ENCODE data around the gene KNL1.

DNA sequence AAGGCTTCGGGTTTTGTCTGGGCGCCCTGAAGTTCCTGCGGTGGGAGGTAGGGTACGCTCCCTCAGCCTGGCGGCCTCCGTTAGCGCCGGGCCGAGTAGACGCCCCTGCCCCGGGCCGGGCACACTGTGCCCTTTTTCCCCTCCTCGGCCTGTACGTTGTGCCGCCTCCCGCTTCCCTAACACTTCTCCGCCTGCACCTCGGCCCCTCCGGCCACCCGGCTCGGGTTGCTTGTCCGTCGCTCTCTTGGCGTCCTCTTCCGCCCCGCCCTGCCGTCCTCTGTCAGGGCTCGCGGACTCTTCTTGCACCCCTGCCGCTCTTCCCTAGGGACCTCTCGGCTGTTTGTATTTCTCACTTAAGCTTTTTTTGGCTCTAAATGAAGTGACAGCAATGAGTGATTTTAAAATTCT lies 384 bp downstream of the KNL1 start:
- TF ChIP-seq POLR2AphosphoS5 (IDR thresholded peaks at IDR 0.05; ENCODE audit: borderline replicate concordance, low read depth, low read length) (no peak), EZH2 (IDR thresholded peaks at IDR 0.05) (no peak), FOXP2 (optimal IDR thresholded peaks at IDR 0.05; ENCODE audit: control extremely low read depth, extremely low read length, insufficient read depth) (no peak)
